K562 (cell line): ENCODE results near the gene SMARCA4. TPM values are rescaled to one million over a fixed set of nuclear protein-coding genes. Genes with fewer than 3 reads are reported as not detected.

Source experiments
- ADNP ChIP-seq: fragments of 200-800 bp; sonication (Bioruptor generic); IDR thresholded peaks from 2 replicates; pipeline ENCODE4 v1.6.1; 2016; ENCODE audit warnings: missing genetic modification characterization, missing compliant biosample characterization
- CHD4 ChIP-seq: fragments of 200-600 bp; sonication (generic); IDR thresholded peaks from 3 replicates; pipeline ENCODE4 v1.6.1; 2012; ENCODE audit warnings: low read depth, mild to moderate bottlenecking, mixed read lengths, low read length, inconsistent platforms; ENCODE audit not compliant: insufficient read depth, insufficient replicate concordance, poor library complexity, severe bottlenecking
- DACH1 ChIP-seq: fragments of 450-650 bp; IDR thresholded peaks from 2 replicates; pipeline ENCODE4 v1.6.1; 2018; ENCODE audit not compliant: partially characterized antibody
- FOXM1 ChIP-seq, 2 experiments: fragments of 450-650 bp in 1 of 2; sonication (generic) in 1 of 2; formaldehyde crosslinking in 1 of 2; IDR thresholded peaks; 2 replicates each; pipeline versions ENCODE4 v1.6.1 to v1.9.0; 2017 to 2022; ENCODE audit warnings: low read depth in 2 of 2, mild to moderate bottlenecking in 2 of 2, missing genetic modification reagents in 1 of 2, moderate library complexity in 1 of 2
- polyA plus RNA-seq, 8 experiments: library from polyadenylated mRNA; depleted of rRNA in 4 of 8; stranded (reverse) in 5 of 8; unstranded in 3 of 8; fragments of >200 nt; fragmentation: Nextera tagmentation in 2 of 8; fragmentation: Illumina TruSeq in 1 of 8; extraction: Ambion mirVana in 2 of 8; extraction: Trizol in 1 of 8; gene quantifications; 2 replicates each; pipeline versions ENCODE4 v1.2.1 to v1.2.3, GENCODE V29; 2011 to 2014; ENCODE audit warnings: inconsistent platforms in 1 of 8, missing spikeins in 1 of 8
- total RNA-seq, 7 experiments: library from RNA; depleted of rRNA in 6 of 7; stranded (reverse); fragments of >200 nt in 6 of 7; fragmentation: Illumina TruSeq in 2 of 7; extraction: Trizol in 2 of 7; gene quantifications; 2 replicates each; pipeline versions ENCODE4 v1.2.1 to v1.2.3, GENCODE V29; 2011 to 2021; ENCODE audit warnings: low replicate concordance in 1 of 7
- TF ChIP-seq, protein P1 (sequence below): sonication (generic); formaldehyde crosslinking; IDR thresholded peaks from 2 replicates; pipeline ENCODE4 v1.9.0; 2022; ENCODE audit warnings: mild to moderate bottlenecking, missing genetic modification reagents
- TF ChIP-seq, protein P2 (sequence below): fragments of 450-650 bp; IDR thresholded peaks from 2 replicates; pipeline ENCODE4 v1.6.1; 2017; ENCODE audit warnings: antibody characterized with exemption
- TF ChIP-seq, protein P3 (sequence below): sonication (generic); formaldehyde crosslinking; IDR thresholded peaks from 2 replicates; pipeline ENCODE4 v1.8.0; 2022; ENCODE audit warnings: mild to moderate bottlenecking, missing genetic modification reagents

SMARCA4 gene
- total and polyA plus RNA-seq, 9 of the 15 experiments (the other 6 are each of a cell fraction or from before 2014, with no cell fraction given) = 19.3 to 207 (median 52.1) TPM

DNA sequence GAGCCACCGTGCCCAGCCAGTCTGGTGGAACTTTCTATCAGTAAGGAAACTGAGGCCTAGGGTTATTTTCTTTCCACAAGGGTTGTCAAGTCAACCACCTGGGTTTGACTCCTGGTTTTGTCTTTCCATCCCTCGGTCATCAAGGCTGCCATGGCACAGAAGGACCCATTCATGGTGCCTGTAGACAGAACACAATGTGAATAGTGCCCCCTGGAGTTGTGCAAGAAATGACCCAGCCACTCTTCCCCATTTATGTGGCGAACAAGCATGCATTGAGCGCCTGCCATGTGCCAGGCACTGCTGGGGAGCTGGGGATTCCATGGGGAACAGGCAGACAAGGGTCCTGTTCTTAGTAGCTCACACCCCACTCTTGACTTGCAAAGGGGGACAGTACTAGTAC is 4.1 kb downstream of the SMARCA4 start (continued):
- TF ChIP-seq, protein P1, sequence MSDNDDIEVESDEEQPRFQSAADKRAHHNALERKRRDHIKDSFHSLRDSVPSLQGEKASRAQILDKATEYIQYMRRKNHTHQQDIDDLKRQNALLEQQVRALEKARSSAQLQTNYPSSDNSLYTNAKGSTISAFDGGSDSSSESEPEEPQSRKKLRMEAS (CRISPR knock-in tag) = 0 out of 2 replicates have a peak, but pooled peaks have one; percentile 24
- TF ChIP-seq ADNP (peak; percentile 62; the same call in 1 of the 2 replicates), CHD4 (peak; percentile 55), DACH1 (no peak), FOXM1 (IDR thresholded peaks at IDR 0.05; ENCODE audit: low read depth) (no peak), FOXM1 (CRISPR knock-in tag; IDR thresholded peaks at IDR 0.05; ENCODE audit: low read depth) (no peak)
- TF ChIP-seq, protein P2, sequence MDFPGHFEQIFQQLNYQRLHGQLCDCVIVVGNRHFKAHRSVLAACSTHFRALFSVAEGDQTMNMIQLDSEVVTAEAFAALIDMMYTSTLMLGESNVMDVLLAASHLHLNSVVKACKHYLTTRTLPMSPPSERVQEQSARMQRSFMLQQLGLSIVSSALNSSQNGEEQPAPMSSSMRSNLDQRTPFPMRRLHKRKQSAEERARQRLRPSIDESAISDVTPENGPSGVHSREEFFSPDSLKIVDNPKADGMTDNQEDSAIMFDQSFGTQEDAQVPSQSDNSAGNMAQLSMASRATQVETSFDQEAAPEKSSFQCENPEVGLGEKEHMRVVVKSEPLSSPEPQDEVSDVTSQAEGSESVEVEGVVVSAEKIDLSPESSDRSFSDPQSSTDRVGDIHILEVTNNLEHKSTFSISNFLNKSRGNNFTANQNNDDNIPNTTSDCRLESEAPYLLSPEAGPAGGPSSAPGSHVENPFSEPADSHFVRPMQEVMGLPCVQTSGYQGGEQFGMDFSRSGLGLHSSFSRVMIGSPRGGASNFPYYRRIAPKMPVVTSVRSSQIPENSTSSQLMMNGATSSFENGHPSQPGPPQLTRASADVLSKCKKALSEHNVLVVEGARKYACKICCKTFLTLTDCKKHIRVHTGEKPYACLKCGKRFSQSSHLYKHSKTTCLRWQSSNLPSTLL = no peak
- TF ChIP-seq, protein P3, sequence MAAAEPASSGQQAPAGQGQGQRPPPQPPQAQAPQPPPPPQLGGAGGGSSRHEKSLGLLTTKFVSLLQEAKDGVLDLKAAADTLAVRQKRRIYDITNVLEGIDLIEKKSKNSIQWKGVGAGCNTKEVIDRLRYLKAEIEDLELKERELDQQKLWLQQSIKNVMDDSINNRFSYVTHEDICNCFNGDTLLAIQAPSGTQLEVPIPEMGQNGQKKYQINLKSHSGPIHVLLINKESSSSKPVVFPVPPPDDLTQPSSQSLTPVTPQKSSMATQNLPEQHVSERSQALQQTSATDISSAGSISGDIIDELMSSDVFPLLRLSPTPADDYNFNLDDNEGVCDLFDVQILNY (CRISPR knock-in tag) = 0 out of 2 replicates have a peak, but pooled peaks have one; percentile 32
